Karpas-422 (cell line): ENCODE results near the gene MYOCD. TPM values are rescaled to one million over a fixed set of nuclear protein-coding genes. Genes with fewer than 3 reads are reported as not detected.

Experiments
- DNase-seq: peaks from one replicate; pipeline ENCODE4 v3.0.0-alpha.2; 2015
- H2AFZ ChIP-seq: fragments of 200-600 bp; sonication (generic); 2 replicates; pipeline ENCODE4 v1.6.1; 2014; ENCODE audit warnings: antibody characterized with exemption, low read length, mixed read lengths
- H3K27ac ChIP-seq: fragments of 200-600 bp; sonication (generic); 2 replicates; pipeline ENCODE4 v1.5.1; 2014; ENCODE audit warnings: mild to moderate bottlenecking, low read length, moderate library complexity
- H3K27me3 ChIP-seq: fragments of 200-600 bp; sonication (generic); 2 replicates; pipeline ENCODE4 v1.6.1; 2014; ENCODE audit warnings: low read length, mixed read lengths
- H3K36me3 ChIP-seq: fragments of 200-600 bp; sonication (generic); 2 replicates; pipeline ENCODE4 v1.6.1; 2014; ENCODE audit warnings: low read length, mixed read lengths; ENCODE audit not compliant: insufficient read depth
- H3K4me1 ChIP-seq: fragments of 200-600 bp; sonication (generic); 2 replicates; pipeline ENCODE4 v1.6.1; 2014; ENCODE audit warnings: mild to moderate bottlenecking, low read length, mixed read lengths
- H3K4me2 ChIP-seq: fragments of 200-600 bp; sonication (generic); 2 replicates; pipeline ENCODE4 v1.6.1; 2014; ENCODE audit warnings: low read length, low read depth, mild to moderate bottlenecking; ENCODE audit not compliant: poor library complexity, severe bottlenecking
- H3K4me3 ChIP-seq: fragments of 200-600 bp; sonication (generic); 2 replicates; pipeline ENCODE4 v1.5.1; 2014; ENCODE audit warnings: mild to moderate bottlenecking, antibody characterized with exemption, low read length, mixed read lengths
- H3K79me2 ChIP-seq: fragments of 200-600 bp; sonication (generic); 2 replicates; pipeline ENCODE4 v1.6.1; 2014; ENCODE audit warnings: mild to moderate bottlenecking, low read length, mixed read lengths
- H3K9ac ChIP-seq: fragments of 200-600 bp; sonication (generic); 2 replicates; pipeline ENCODE4 v1.6.0; 2014; ENCODE audit warnings: low read length
- H3K9me2 ChIP-seq: fragments of 200-600 bp; sonication (generic), shearing (Covaris generic); replicated peaks from 2 replicates; pipeline ENCODE4 v1.6.0; 2014; ENCODE audit warnings: mild to moderate bottlenecking, low read length, moderate library complexity; ENCODE audit not compliant: insufficient read depth
- H3K9me3 ChIP-seq: fragments of 300-700, 200-600 bp; sonication (generic); 2 replicates; pipeline ENCODE4 v1.6.1; 2014; ENCODE audit warnings: low read length, mixed read lengths
- H4K20me1 ChIP-seq: fragments of 200-600 bp; sonication (generic); 2 replicates; pipeline ENCODE4 v1.6.1; 2014; ENCODE audit warnings: mild to moderate bottlenecking, antibody characterized with exemption, low read length, low read depth; ENCODE audit not compliant: insufficient read depth
- total RNA-seq: library from RNA; depleted of rRNA; stranded (reverse); fragments of >200 nt; shearing (Covaris generic); gene quantifications from 2 replicates; pipeline ENCODE4 v1.2.3, GENCODE V29; 2014; ENCODE audit warnings: low replicate concordance

MYOCD gene
- total RNA-seq, 1 experiment from 2014 or later, result not detected

GRCh38 chr17:12648498-12648897, 17.2 kb upstream of the MYOCD start:
- Histone ChIP-seq H3K36me3 (no peaks in the 10 kb centered on the region), H3K79me2 (no peaks in the 10 kb centered on the region), H3K9me2 (no peaks in the 10 kb centered on the region), H4K20me1 (no peaks in the 10 kb centered on the region), H3K27ac (no peak overlapping the region), H3K9me3 (no peaks in the 10 kb centered on the region), H3K4me3 (no peak overlapping the region), H2AFZ (no peak overlapping the region), H3K9ac (no peak overlapping the region), H3K4me2 (no peak overlapping the region), H3K4me1 (no peaks in the 10 kb centered on the region), H3K27me3 (no peaks in the 10 kb centered on the region)
- no peak for DNase-seq

DNA sequence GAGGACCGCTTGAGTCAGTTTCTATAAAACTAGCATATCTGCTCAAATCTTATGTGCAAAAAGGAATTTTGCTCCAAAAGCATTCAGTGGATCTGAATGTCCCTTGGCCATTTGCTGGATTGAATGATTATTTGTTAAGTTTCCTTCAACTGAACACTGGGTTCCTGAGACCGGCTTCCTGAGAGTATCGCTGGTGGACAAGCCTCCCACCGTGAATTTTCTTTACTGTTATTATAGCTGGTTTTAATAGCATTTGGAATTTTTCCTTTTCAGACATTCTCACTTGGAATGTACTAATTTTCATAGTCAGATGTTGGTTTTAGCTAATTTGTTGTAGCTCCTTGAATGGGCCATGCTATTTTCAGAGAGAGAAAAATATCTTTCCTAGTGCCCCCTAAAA, 9.8 kb upstream of the MYOCD start:
- no peak overlapping the region for H3K9ac ChIP-seq
- H3K9me3 ChIP-seq, result no peaks in the 10 kb centered on the region
- no peaks in the 10 kb centered on the region for H4K20me1 ChIP-seq
- H2AFZ ChIP-seq, result no peak overlapping the region
- no peaks in the 10 kb centered on the region for H3K9me2 ChIP-seq
- H3K4me1 ChIP-seq, result no peaks in the 10 kb centered on the region
- DNase-seq, result no peak
- no peak overlapping the region for H3K27ac ChIP-seq
- no peaks in the 10 kb centered on the region for H3K36me3 ChIP-seq
- no peak overlapping the region for H3K4me2 ChIP-seq
- no peaks in the 10 kb centered on the region for H3K79me2 ChIP-seq
- no peak overlapping the region for H3K4me3 ChIP-seq
- H3K27me3 ChIP-seq, result no peaks in the 10 kb centered on the region

- Histone ChIP-seq H3K4me3 (no peak overlapping the region), H4K20me1 (no peaks in the 10 kb centered on the region), H3K4me1 (no peaks in the 10 kb centered on the region), H3K27me3 (no peaks in the 10 kb centered on the region), H3K4me2 (no peak overlapping the region), H3K79me2 (no peaks in the 10 kb centered on the region), H3K9ac (no peak overlapping the region), H2AFZ (no peak overlapping the region), H3K9me3 (no peaks in the 10 kb centered on the region), H3K9me2 (no peaks in the 10 kb centered on the region), H3K36me3 (no peaks in the 10 kb centered on the region), H3K27ac (no peak overlapping the region)
- DNase-seq, result no peak
Measured at GRCh38 chr17:12656354-12656753, 9.3 kb upstream of the MYOCD start.

DNA sequence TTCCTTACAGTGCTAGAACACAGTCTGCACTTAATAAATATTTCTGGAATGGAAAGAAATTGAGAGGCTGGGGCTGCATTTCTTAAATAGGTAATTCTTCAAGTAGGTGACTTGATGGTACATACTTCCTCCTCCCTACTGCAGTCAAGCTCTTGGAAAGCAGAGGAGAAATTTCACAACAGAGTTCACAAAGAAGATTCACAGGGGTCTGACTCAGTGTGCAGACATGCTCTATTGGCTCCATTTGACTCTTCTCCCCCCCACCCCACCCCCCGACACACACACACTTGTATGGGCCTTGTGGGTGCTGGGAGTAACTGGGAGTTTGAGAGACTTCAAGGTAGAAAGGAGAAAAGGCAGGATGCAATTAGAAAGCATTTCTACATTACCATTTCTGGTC, 6.2 kb upstream of the MYOCD start:
- H3K4me1 ChIP-seq, result no peaks in the 10 kb centered on the region
- H3K9ac ChIP-seq, result no peak overlapping the region
- DNase-seq, result no peak
- H3K27ac ChIP-seq, result no peak overlapping the region
- no peaks in the 10 kb centered on the region for H3K9me2 ChIP-seq
- no peaks in the 10 kb centered on the region for H3K9me3 ChIP-seq
- no peaks in the 10 kb centered on the region for H3K36me3 ChIP-seq
- no peaks in the 10 kb centered on the region for H4K20me1 ChIP-seq
- H3K79me2 ChIP-seq, result no peaks in the 10 kb centered on the region
- no peaks in the 10 kb centered on the region for H3K27me3 ChIP-seq
- H3K4me2 ChIP-seq, result no peak overlapping the region
- no peak overlapping the region for H3K4me3 ChIP-seq
- no peak overlapping the region for H2AFZ ChIP-seq

- H3K27me3 ChIP-seq, result no peaks in the 10 kb centered on the region
- H4K20me1 ChIP-seq, result no peaks in the 10 kb centered on the region
- H3K36me3 ChIP-seq, result no peaks in the 10 kb centered on the region
- no peaks in the 10 kb centered on the region for H3K9me3 ChIP-seq
- no peak overlapping the region for H3K9ac ChIP-seq
- H3K27ac ChIP-seq, result no peak overlapping the region
- H3K4me1 ChIP-seq, result no peaks in the 10 kb centered on the region
- H3K9me2 ChIP-seq, result no peaks in the 10 kb centered on the region
- H3K4me3 ChIP-seq, result no peak overlapping the region
- no peak for DNase-seq
- H3K4me2 ChIP-seq, result no peak overlapping the region
- H2AFZ ChIP-seq, result no peak overlapping the region
- no peaks in the 10 kb centered on the region for H3K79me2 ChIP-seq
Measured at GRCh38 chr17:12664252-12664651, 1.4 kb upstream of the MYOCD start.

- Histone ChIP-seq H3K4me3 (no peak overlapping the region), H2AFZ (no peak overlapping the region), H3K36me3 (no peaks in the 10 kb centered on the region), H3K4me2 (no peak overlapping the region), H3K79me2 (no peaks in the 10 kb centered on the region), H3K9ac (no peak overlapping the region), H3K4me1 (no peaks in the 10 kb centered on the region), H3K9me2 (no peaks in the 10 kb centered on the region), H4K20me1 (no peaks in the 10 kb centered on the region), H3K9me3 (no peaks in the 10 kb centered on the region), H3K27me3 (no peaks in the 10 kb centered on the region), H3K27ac (no peak overlapping the region)
- no peak for DNase-seq
Measured at GRCh38 chr17:12664894-12665262, 812 bp upstream of the MYOCD start.

GRCh38 chr17:12666718-12667117, 1.0 kb downstream of the MYOCD start:
- Histone ChIP-seq H3K27ac (no peak overlapping the region), H3K36me3 (no peaks in the 10 kb centered on the region), H4K20me1 (no peaks in the 10 kb centered on the region), H3K27me3 (no peaks in the 10 kb centered on the region), H3K9ac (no peak overlapping the region), H3K4me1 (no peaks in the 10 kb centered on the region), H3K4me2 (no peak overlapping the region), H3K9me2 (no peaks in the 10 kb centered on the region), H3K79me2 (no peaks in the 10 kb centered on the region), H3K4me3 (no peak overlapping the region), H2AFZ (no peak overlapping the region), H3K9me3 (no peaks in the 10 kb centered on the region)
- no peak for DNase-seq

DNA sequence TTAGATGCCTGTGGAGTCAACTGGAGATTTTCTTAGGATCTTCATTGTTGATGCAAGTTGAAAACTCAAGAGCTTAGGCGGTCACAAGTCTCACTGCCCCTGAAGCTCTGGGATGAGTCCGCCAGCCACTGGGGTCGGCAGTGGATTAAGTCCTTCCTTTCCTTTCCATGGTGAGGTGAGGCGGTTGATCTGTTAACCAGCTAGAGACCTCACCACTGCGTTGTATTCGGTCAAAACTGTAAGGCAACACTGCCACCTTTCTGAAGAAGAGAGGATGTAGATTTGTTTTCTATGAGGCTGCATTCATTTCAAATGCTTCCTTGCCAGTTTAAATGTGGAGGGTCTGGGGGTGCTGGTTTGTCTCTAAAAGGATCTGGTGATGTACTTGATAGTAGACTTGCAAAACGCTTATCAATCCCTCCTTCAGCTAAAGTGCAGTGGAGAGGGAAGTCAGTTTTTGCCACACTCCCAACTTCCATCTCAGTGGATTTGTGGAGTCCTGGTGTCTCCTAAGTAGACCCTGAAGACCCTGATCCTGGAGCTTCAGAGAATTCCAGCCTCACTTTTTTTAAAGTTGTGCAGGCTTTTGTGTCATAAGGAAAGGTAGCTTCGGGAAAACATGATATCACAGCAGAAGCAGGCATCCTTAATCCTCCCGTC, 1.7 kb downstream of the MYOCD start:
- Histone ChIP-seq H3K79me2 (no peaks in the 10 kb centered on the region), H3K27ac (no peak overlapping the region), H3K4me3 (no peak overlapping the region), H3K4me2 (no peak overlapping the region), H3K36me3 (no peaks in the 10 kb centered on the region), H3K4me1 (no peaks in the 10 kb centered on the region), H4K20me1 (no peaks in the 10 kb centered on the region), H3K27me3 (no peaks in the 10 kb centered on the region), H3K9me3 (no peaks in the 10 kb centered on the region), H2AFZ (no peak overlapping the region), H3K9me2 (no peaks in the 10 kb centered on the region), H3K9ac (no peak overlapping the region)
- peak; percentile 68 for DNase-seq

DNA sequence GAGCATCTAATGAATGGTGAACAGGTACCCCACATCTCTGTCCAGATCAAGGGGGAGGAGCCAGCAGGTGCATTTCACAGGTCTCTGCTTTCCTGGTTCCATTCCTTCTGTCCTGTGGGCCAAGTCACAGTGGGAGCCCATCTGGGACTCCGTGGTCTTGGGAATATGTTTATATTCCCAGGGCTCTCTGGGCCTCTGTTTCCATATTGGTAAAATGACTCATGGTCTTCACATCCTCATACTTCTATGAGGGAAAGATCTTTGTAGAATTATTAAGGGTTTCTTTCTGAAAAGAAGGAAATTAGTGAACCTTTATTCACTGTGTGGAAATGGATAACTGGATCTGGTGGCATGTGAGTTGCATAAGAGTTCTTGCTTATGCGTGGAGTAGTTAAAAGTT, 6.2 kb downstream of the MYOCD start:
- no peaks in the 10 kb centered on the region for H3K27me3 ChIP-seq
- no peaks in the 10 kb centered on the region; the same call in 1 of the 2 replicates for H3K4me1 ChIP-seq
- H3K79me2 ChIP-seq, result no peaks in the 10 kb centered on the region
- H3K9me2 ChIP-seq, result no peaks in the 10 kb centered on the region
- H3K9ac ChIP-seq, result no peak overlapping the region
- no peak overlapping the region for H2AFZ ChIP-seq
- H3K27ac ChIP-seq, result no peak overlapping the region
- no peak overlapping the region for H3K4me2 ChIP-seq
- H3K9me3 ChIP-seq, result no peaks in the 10 kb centered on the region
- no peaks in the 10 kb centered on the region for H4K20me1 ChIP-seq
- no peak overlapping the region for H3K4me3 ChIP-seq
- no peaks in the 10 kb centered on the region for H3K36me3 ChIP-seq
- DNase-seq, result no peak
